ENCODE results near the gene DNAH12. TPM values are rescaled to one million over a fixed set of nuclear protein-coding genes. Genes with fewer than 3 reads are reported as not detected.
"Not testable (repeated sequence)": the region's sequence is repeated elsewhere in the genome, so short reads cannot be mapped to it uniquely, and the experiment has no call there.

DNAH12 gene
- total RNA-seq, 8 experiments from 2014 or later, result 0.21 to 6.6 (median 0.75) TPM

DNA sequence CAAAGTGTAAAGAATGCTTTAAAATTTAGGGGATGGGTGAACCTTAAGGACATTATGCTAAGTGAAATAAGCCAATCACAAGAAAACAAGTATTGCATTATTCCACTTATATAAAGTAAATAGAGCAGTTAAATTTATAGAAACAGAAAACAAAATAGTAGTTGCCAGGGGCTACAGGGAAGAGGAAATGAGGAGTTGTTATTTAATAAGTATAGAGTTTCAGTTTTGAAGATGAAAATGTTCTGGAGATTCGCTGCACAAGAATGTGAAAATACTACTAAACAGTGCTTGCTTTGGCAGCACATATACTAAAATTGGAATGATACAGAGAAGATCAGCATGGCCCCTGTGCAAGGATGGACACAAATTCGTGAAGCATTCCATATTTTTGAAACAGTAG is 32.0 kb downstream of the DNAH12 start:
- no peak overlapping the region for H3K4me3 ChIP-seq
- 25 to 70% (median 63%) methylated on average over 1 to 2 of the region's 2 CpGs; no CpG with 5 or more reads in 1 of the 10 experiments for WGBS, 10 experiments

DNA sequence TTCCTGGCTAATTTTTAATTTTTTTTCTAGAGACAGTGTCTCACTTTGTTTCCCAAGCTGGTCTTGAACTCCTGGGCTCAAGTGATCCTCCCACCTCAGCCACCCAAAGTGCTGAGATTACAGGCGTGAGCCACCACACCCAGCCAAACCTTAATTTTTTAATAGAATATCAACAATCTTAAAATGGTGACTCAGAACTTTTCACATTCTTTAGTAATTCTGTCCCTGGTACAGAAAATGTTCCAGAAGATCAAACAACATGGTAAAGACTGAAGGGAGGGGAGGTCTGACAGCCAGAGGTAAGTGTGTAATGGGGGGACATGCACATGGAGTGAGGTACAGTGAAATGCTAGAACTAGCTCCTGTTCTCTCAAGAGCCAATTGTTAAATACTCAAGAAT is 38.2 kb downstream of the DNAH12 start:
- no peak for ATAC-seq (replicated peaks in 6 of 8)
- in situ Hi-C loops (cut with MboI; ENCODE audit: low pct_unique_long_range_greater_than_20kb in 2 of 9, low sequenced_read_pairs in 9 of 9, unreplicated experiment in 9 of 9), result no loop called here

More for the DNA sequence above, 32.0 kb downstream of the DNAH12 start:
- in situ Hi-C loops (cut with MboI; ENCODE audit: low pct_unique_long_range_greater_than_20kb in 2 of 9, low sequenced_read_pairs in 9 of 9, unreplicated experiment in 9 of 9), result no loop called here
- H3K27ac ChIP-seq, result no peak overlapping the region
- no peaks in the 10 kb centered on the region for H3K4me1 ChIP-seq (replicated peaks in 1 of 2)
- no peak for ATAC-seq (replicated peaks in 6 of 8)

DNA sequence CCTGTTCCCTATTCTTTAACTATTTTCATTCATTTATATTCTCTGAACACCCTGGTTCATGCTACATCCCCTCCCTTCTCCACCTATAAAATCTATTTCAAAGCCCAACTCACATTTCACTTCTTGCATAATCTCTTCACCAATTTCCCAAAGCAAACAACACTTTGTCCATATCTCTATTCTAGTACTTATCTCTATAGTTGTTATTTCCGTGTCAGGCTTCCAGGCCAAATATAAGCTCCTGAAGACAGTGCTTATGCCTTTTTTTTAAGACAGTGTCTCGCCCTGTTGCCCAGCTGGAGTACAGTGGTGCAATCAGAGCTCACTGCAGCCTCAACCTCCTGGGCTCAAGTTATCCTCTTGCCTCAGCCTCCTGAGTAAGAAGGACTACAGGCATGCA is 43.6 kb downstream of the DNAH12 start:
- no peak for ATAC-seq (replicated peaks in 6 of 8)
- in situ Hi-C loops (cut with MboI; ENCODE audit: low pct_unique_long_range_greater_than_20kb in 2 of 9, low sequenced_read_pairs in 9 of 9, unreplicated experiment in 9 of 9), result no loop called here
- Histone ChIP-seq H3K27ac (no peak overlapping the region), H3K4me3 (no peak overlapping the region), H3K4me1 (replicated peaks in 1 of 2) (no peaks in the 10 kb centered on the region)
- 6 to 95% (median 71%) methylated on average over 1 to 2 of the region's 2 CpGs; no CpG with 5 or more reads in 1 of the 10 experiments for WGBS, 10 experiments

More for the DNA sequence above, 38.2 kb downstream of the DNAH12 start:
- WGBS, 10 experiments, result 67 to 100% (median 88%) methylated on average over 1 of the region's 1 CpG; no CpG with 5 or more reads in 5 of the 10 experiments
- Histone ChIP-seq H3K4me1 (replicated peaks in 1 of 2) (no peaks in the 10 kb centered on the region), H3K27ac (no peak overlapping the region), H3K4me3 (no peak overlapping the region)

DNA sequence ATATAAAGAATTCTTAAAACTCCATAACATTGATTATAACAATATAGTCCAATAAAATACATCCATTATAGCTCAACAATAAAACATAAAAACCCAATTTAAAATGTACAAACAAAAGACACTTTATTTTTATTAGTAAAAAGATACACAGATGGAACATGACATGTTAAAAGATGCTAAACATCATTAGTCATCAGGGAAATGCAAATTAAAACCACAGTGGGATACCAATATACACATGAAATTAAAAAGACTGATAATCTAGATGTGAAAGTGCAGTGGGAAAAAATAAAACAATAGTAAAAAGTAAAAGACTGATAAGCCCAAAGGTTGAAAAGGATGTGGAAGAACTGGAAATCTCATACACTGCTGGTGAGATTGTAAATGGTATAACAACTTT is 46.2 kb downstream of the DNAH12 start:
- Histone ChIP-seq H3K4me3 (no peak overlapping the region), H3K27ac (no peak overlapping the region), H3K4me1 (replicated peaks in 1 of 2) (no peaks in the 10 kb centered on the region)
- peak in 2 of 8 experiments; percentile 69 to 74 for ATAC-seq (replicated peaks in 6 of 8)
- in situ Hi-C loops (cut with MboI; ENCODE audit: low pct_unique_long_range_greater_than_20kb in 2 of 9, low sequenced_read_pairs in 9 of 9, unreplicated experiment in 9 of 9), result no loop called here

DNA sequence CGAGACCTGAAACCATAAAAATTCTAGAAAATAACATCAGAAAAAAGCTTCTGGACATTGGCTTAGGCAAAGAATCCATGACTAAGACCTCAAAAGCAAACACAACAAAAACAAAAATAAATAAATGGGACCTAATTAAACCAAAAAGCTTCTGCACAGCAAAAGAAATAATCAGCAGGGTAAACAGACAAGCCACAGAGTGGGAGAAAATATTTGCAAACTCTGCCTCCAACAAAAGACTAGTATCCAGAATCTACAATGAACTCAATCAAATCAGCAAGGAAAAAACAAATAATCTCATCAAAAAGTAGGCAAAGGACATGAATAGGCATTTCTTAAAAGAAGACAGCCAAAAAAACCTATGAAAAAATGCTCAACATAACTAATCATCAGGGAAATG is 59.6 kb downstream of the DNAH12 start:
- no peak for ATAC-seq (replicated peaks in 6 of 8)
- WGBS, 10 experiments, result 13 to 100% (median 73%) methylated on average over 1 of the region's 1 CpG; no CpG with 5 or more reads in 2 of the 10 experiments

DNA sequence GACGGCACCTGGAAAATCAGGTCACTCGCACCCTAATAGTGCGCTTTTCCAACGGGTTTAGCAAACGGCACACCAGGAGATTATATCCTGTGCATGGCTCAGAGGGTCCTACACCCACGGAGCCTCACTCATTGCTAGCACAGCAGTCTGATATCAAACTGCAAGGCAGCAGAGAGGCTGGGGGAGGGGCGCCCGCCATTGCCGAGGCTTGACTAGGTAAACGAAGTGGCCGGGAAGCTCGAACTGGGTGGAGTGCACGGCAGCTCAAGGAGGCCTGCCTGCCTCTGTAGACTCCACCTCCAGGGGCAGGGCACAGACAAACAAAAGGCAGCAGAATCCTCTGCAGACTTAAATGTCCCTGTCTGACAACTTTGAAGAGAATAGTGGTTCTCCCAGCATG is 67.0 kb downstream of the DNAH12 start:
- H3K4me3 ChIP-seq; H3K27ac ChIP-seq; H3K4me1 ChIP-seq (replicated peaks in 1 of 2); ATAC-seq (replicated peaks in 6 of 8); in situ Hi-C loops (cut with MboI; ENCODE audit: low pct_unique_long_range_greater_than_20kb in 2 of 9, low sequenced_read_pairs in 9 of 9, unreplicated experiment in 9 of 9): not testable (repeated sequence)
- WGBS, 10 experiments, result 89 to 100% (median 95%) methylated on average over 4 to 9 of the region's 13 CpGs; no CpG with 5 or more reads in 5 of the 10 experiments

More for the DNA sequence above, 59.6 kb downstream of the DNAH12 start:
- in situ Hi-C loops (cut with MboI; ENCODE audit: low pct_unique_long_range_greater_than_20kb in 2 of 9, low sequenced_read_pairs in 9 of 9, unreplicated experiment in 9 of 9), result no loop called here
- H3K27ac ChIP-seq, result no peak overlapping the region
- no peaks in the 10 kb centered on the region for H3K4me1 ChIP-seq (replicated peaks in 1 of 2)
- H3K4me3 ChIP-seq, result no peak overlapping the region

DNA sequence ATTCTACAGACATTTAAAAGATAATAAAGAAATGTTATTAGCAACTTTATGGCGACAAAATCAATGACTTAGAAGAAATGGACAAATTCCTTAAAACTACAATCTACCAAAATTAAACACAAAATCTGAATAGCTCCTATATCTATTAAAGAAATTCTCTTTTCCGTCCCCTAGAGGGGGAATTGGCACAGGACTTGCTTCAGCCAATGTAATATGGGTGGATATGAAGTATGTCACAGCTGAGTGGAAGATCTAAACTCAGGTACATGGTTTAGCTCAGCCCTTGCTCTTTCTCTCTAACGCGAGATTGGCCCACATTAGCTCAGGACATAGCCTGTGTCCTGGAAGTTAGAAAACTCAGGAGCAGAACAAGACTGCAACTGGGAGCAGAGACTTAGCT is 79.3 kb downstream of the DNAH12 start:
- Histone ChIP-seq H3K4me3 (no peak overlapping the region), H3K27ac (no peak overlapping the region), H3K4me1 (replicated peaks in 1 of 2) (no peaks in the 10 kb centered on the region)
- 0 to 96% (median 89%) methylated on average over 1 to 4 of the region's 4 CpGs; no CpG with 5 or more reads in 1 of the 10 experiments for WGBS, 10 experiments
- in situ Hi-C loops (cut with MboI; ENCODE audit: low pct_unique_long_range_greater_than_20kb in 2 of 9, low sequenced_read_pairs in 9 of 9, unreplicated experiment in 9 of 9), result no loop called here
- peak in 1 of 8 experiments; percentile 65 for ATAC-seq (replicated peaks in 6 of 8)

DNA sequence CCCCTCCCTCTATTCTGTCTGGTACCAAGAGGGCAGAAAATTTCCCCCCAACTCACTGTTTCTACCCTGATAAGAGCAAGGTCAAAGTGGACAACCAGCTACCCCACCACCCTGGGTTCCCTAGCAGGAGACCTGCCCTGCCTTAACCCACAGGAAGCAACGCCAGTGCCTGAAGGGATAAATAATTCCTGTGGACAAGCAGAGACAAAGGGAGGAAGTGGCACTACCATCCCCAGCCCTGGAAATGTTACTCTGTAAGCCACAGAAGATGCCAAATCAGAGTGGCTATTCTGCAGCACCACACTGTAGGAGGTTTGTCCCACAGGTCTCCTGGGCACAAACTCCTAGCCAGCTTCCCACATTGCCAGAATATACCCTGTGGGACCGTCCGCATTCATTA is 80.1 kb downstream of the DNAH12 start:
- Histone ChIP-seq H3K4me1 (replicated peaks in 1 of 2) (no peaks in the 10 kb centered on the region), H3K4me3 (no peak overlapping the region), H3K27ac (no peak overlapping the region)
- in situ Hi-C loops (cut with MboI; ENCODE audit: low pct_unique_long_range_greater_than_20kb in 2 of 9, low sequenced_read_pairs in 9 of 9, unreplicated experiment in 9 of 9), result no loop called here
- no peak for ATAC-seq (replicated peaks in 6 of 8)
- 20 to 100% (median 80%) methylated on average over 1 to 3 of the region's 3 CpGs; no CpG with 5 or more reads in 3 of the 10 experiments for whole genome bisulfite sequencing, 10 experiments

DNA sequence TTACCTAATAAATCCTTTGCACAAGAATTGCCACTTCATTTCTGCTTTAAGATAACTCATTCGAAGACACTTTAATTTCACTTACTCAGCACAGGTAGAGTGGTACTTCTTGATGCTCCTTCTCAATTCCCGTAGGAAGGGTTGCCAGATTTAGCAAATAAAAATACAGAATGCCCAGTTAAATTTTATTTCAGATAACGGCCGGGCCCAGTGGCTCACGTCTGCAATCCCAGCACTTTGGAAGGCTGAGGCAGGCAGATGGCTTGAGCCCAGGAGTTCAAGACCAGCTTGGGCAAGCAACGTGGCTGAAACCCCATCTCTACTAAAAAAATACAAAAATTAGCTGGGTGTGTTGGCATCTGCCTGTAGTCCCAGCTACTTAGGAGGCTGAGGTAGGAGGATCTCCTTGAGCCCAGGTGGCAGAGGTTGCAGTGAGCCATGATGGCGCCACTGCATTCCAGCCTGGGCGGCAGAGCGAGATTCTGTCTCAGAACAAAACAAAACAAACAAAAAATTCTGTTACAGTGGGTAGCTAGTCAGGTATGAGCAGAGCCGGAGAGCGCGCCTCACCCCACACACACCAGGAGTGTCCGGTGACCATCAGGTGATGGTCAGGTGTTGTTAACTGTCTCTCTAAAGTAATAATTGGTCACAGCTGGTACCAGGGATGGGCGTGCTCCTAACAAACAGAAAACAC is 92.8 kb downstream of the DNAH12 start:
- H3K27ac ChIP-seq, result no peak overlapping the region
- ATAC-seq (replicated peaks in 6 of 8), result no peak
- H3K4me1 ChIP-seq (replicated peaks in 1 of 2), result no peaks in the 10 kb centered on the region
- H3K4me3 ChIP-seq, result no peak overlapping the region
- in situ Hi-C loops (cut with MboI; ENCODE audit: low pct_unique_long_range_greater_than_20kb in 2 of 9, low sequenced_read_pairs in 9 of 9, unreplicated experiment in 9 of 9), result no loop called here
- WGBS, 10 experiments, result 40 to 100% (median 87%) methylated on average over 1 to 12 of the region's 14 CpGs

DNA sequence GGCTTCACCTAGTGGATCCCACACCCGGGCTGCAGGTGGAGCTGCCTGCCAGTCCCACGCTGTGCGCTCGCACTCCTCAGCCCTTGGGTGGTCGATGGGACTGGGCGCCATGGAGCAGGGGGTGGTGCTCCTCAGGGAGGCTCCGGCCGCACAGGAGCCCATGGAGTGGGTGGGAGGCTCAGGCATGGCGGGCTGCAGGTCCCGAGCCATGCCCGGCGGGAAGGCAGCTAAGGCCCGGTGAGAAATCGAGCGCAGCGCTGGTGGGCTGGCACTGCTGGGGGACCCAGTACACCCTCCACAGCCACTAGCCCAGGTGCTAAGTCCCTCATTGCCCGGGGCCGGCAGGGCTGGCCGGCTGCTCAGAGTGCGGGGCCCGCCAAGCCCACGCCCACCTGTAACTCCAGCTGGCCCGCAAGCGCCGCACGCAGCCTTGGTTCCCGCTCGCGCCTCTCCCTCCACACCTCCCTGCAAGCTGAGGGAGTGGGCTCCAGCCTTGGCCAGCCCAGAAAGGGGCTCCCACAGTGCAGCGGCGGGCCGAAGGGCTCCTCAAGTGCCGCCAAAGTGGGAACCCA is 94.8 kb downstream of the DNAH12 start:
- in situ Hi-C loops (cut with MboI; ENCODE audit: low pct_unique_long_range_greater_than_20kb in 2 of 9, low sequenced_read_pairs in 9 of 9, unreplicated experiment in 9 of 9), result not testable (repeated sequence)

DNA sequence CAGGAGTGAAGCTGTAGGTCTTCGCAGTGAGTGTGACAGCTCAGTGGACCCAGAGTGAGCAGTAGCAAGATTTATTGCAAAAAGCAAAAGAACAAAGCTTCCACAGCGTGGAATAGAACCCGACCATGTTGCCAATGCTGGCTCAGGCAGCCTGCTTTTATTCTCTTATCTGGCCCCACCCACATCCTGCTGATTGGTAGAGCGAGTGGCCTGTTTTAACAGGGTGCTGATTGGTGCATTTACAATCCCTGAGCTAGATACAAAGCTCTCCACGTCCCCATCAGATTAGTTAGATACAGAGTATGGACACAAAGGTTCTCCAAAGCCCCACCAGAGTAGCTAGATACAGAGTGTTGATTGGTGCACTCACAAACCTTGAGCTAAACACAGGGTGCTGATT is 95.7 kb downstream of the DNAH12 start:
- in situ Hi-C loops (cut with MboI; ENCODE audit: low pct_unique_long_range_greater_than_20kb in 2 of 9, low sequenced_read_pairs in 9 of 9, unreplicated experiment in 9 of 9); H3K4me3 ChIP-seq; H3K27ac ChIP-seq; ATAC-seq (replicated peaks in 6 of 8); H3K4me1 ChIP-seq (replicated peaks in 1 of 2): not testable (repeated sequence)
- WGBS, 10 experiments, result 30 to 100% (median 69%) methylated on average over 1 to 3 of the region's 5 CpGs; no CpG with 5 or more reads in 5 of the 10 experiments

More for the DNA sequence above, 94.8 kb downstream of the DNAH12 start:
- WGBS, 10 experiments, result 80% methylated on average over 1 of the region's 33 CpGs; no CpG with 5 or more reads in 9 of the 10 experiments
- not testable (repeated sequence) for H3K4me1 ChIP-seq (replicated peaks in 1 of 2); H3K27ac ChIP-seq; H3K4me3 ChIP-seq; ATAC-seq (replicated peaks in 6 of 8)

DNA sequence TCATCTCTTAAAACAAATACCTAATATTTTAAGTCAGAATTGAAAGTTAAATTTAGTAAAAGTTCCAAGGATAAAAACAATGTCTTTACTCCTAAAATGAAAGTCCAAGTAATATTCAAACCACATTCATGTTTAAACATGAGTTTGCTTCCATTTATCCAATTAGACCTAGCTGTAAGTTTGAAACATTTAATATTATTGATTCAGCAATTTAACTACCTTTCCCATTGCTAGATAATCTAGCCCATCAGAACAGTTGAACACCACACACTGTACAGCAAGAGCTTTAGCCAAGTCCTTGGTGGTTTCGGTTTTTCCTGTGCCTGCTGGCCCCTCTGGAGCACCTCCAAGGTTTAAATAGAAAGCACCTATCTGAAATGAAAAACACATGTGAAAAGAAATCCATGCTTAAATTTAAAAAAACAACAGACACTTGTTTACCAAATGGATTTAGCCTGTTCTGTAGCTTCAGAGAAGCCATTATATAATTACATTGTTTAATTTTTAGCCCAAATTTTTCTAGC is 97.8 kb downstream of the DNAH12 start:
- peak in 1 of 8 experiments; percentile 20 for ATAC-seq (replicated peaks in 6 of 8)
- Histone ChIP-seq H3K4me3 (no peak overlapping the region), H3K27ac (no peak overlapping the region), H3K4me1 (replicated peaks in 1 of 2) (no peaks in the 10 kb centered on the region)
- 0 to 100% (median 93%) methylated on average over 1 of the region's 1 CpG; no CpG with 5 or more reads in 2 of the 10 experiments for WGBS, 10 experiments
- in situ Hi-C loops (cut with MboI; ENCODE audit: low pct_unique_long_range_greater_than_20kb in 2 of 9, low sequenced_read_pairs in 9 of 9, unreplicated experiment in 9 of 9), result no loop called here

DNA sequence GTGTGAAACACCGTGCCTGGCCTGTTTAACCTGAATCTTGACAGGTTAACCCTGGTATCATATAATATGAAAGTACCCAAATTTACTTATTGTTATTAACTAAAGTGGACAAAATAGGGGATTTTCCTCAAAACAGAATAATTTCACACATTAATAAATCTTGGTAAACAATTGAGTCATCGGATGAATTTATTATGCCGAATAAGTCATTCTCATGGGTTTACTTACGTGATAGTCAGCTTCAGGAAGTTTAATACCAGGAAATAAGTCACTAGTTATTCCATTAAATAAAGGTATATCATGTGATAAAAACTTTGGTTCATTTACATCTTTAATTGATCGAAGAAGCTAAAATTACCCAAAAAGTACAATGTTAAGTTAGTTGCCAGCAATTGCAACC is 99.7 kb downstream of the DNAH12 start:
- in situ Hi-C loops (cut with MboI; ENCODE audit: low pct_unique_long_range_greater_than_20kb in 2 of 9, low sequenced_read_pairs in 9 of 9, unreplicated experiment in 9 of 9), result no loop called here

More for the DNA sequence above, 99.7 kb downstream of the DNAH12 start:
- Histone ChIP-seq H3K4me1 (replicated peaks in 1 of 2) (no peaks in the 10 kb centered on the region), H3K27ac (no peak overlapping the region), H3K4me3 (no peak overlapping the region)
- ATAC-seq (replicated peaks in 6 of 8), result no peak
- 55 to 100% (median 94%) methylated on average over 1 to 5 of the region's 5 CpGs; no CpG with 5 or more reads in 2 of the 10 experiments for WGBS, 10 experiments

All from motor neuron (in vitro differentiated cells).